Measurements from ENCODE around the gene AFMID. TPM values are rescaled to one million over a fixed set of nuclear protein-coding genes. Genes with fewer than 3 reads are reported as not detected.

Gene AFMID
- total and polyA plus RNA-seq, 2 of the 13 experiments (the other 11 are each of a cell fraction or from before 2014, with no cell fraction given): 249 to 270 TPM

- TF ChIP-seq RAD51 (IDR thresholded peaks at IDR 0.05; ENCODE audit: borderline replicate concordance) (no peak), NCOA1 (CRISPR knock-in tag; IDR thresholded peaks at IDR 0.05) (no peak), ZNF362 (CRISPR knock-in tag; IDR thresholded peaks at IDR 0.05; ENCODE audit: borderline replicate concordance) (no peak), ZNF784 (CRISPR knock-in tag; IDR thresholded peaks at IDR 0.05; ENCODE audit: borderline replicate concordance) (no peak), ZNF816 (CRISPR knock-in tag; IDR thresholded peaks at IDR 0.05; ENCODE audit: borderline replicate concordance) (no peak), ARHGAP35 (CRISPR knock-in tag; IDR thresholded peaks at IDR 0.05; ENCODE audit: borderline replicate concordance) (no peak), ZNF562 (CRISPR knock-in tag; IDR thresholded peaks at IDR 0.05; ENCODE audit: borderline replicate concordance) (no peak), ZFP90 (CRISPR knock-in tag; IDR thresholded peaks at IDR 0.05; ENCODE audit: borderline replicate concordance) (0 out of 2 replicates have a peak, but pooled peaks have one; percentile 39), ZFP62 (CRISPR knock-in tag; IDR thresholded peaks at IDR 0.05) (no peak), IKZF4 (CRISPR knock-in tag; IDR thresholded peaks at IDR 0.05; ENCODE audit: borderline replicate concordance, low read depth, not compliant biosample characterization) (no peak), ZFAT (CRISPR knock-in tag; conservative IDR thresholded peaks at IDR 0.05) (no peak), DZIP1 (CRISPR knock-in tag; IDR thresholded peaks at IDR 0.05) (no peak), SOX5 (CRISPR knock-in tag; IDR thresholded peaks at IDR 0.05; ENCODE audit: borderline replicate concordance) (no peak), ZNF713 (CRISPR knock-in tag; IDR thresholded peaks at IDR 0.05) (0 out of 2 replicates have a peak, but pooled peaks have one; percentile 63), NR3C1 (CRISPR knock-in tag; IDR thresholded peaks at IDR 0.05) (no peak), ZKSCAN1 (IDR thresholded peaks at IDR 0.05; ENCODE audit: low read length) (no peak), ZNF552 (CRISPR knock-in tag; IDR thresholded peaks at IDR 0.05; ENCODE audit: borderline replicate concordance) (no peak), ZNF777 (CRISPR knock-in tag; IDR thresholded peaks at IDR 0.05) (no peak), MEIS1 (CRISPR knock-in tag; IDR thresholded peaks at IDR 0.05; ENCODE audit: borderline replicate concordance) (no peak), PCBP1 (IDR thresholded peaks at IDR 0.05; ENCODE audit: borderline replicate concordance, low read depth, low read length) (no peak), ATF7-NPFF (CRISPR knock-in tag; IDR thresholded peaks at IDR 0.05; ENCODE audit: low read depth) (no peak; the same call in none of the 2 replicates), KLF11 (CRISPR knock-in tag; IDR thresholded peaks at IDR 0.05) (no peak), KLF13 (CRISPR knock-in tag; IDR thresholded peaks at IDR 0.05) (peak; percentile 67; the same call in 1 of the 2 replicates), MXI1 (IDR thresholded peaks at IDR 0.05; ENCODE audit: borderline replicate concordance, low read depth, low read length) (no peak), ZBTB34 (CRISPR knock-in tag; IDR thresholded peaks at IDR 0.05) (no peak)
Measured at GRCh38 chr17:78242024-78242742, 55.0 kb downstream of the AFMID start (continued).

Measured in HepG2 (cell line).